Fibroblast of pulmonary artery (primary cell): ENCODE measurements around the gene PIEZO1.
"Not testable (repeated sequence)": the region's sequence is repeated elsewhere in the genome, so short reads cannot be mapped to it uniquely, and the experiment has no call there.

Experiments used
- DNase-seq: peaks from one replicate; pipeline ENCODE4 v3.0.0-alpha.2; 2010; ENCODE audit warnings: low read depth
- H3K4me3 ChIP-seq: replicated peaks from 2 replicates; pipeline ENCODE4 v1.5.1; 2011; ENCODE audit warnings: low read depth, mild to moderate bottlenecking, control low read depth, low read length, moderate library complexity
- TF ChIP-seq, protein P1 (sequence below): IDR thresholded peaks from 2 replicates; pipeline ENCODE4 v1.5.1; 2011; ENCODE audit warnings: mild to moderate bottlenecking, control low read depth, low read length, inconsistent platforms; ENCODE audit errors: missing control alignments

PIEZO1 gene

DNA sequence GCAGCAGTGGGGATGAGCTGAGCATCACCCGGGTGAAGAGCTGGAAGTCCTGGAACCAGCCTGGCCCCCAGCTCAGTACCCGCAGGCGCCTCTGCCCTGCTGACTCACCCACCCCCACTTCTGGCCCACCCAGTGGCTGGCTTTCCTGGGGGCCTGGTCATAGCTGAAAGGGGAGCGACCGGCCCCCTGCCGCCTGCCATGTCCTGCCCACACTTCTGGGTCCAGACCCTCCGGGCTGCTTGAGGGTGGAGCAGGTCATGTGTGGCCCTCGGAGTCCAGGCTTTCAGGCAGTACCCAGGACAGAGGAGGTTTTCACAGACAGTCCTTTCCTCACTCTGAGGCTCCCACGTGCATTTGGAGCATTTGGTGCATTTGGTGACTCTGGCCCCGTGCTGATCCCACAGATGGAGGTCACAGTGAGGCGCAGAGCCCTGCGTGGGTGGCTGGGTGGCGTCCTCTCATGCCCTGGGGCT lies 7.1 kb upstream of the PIEZO1 start:
- TF ChIP-seq, protein P1, sequence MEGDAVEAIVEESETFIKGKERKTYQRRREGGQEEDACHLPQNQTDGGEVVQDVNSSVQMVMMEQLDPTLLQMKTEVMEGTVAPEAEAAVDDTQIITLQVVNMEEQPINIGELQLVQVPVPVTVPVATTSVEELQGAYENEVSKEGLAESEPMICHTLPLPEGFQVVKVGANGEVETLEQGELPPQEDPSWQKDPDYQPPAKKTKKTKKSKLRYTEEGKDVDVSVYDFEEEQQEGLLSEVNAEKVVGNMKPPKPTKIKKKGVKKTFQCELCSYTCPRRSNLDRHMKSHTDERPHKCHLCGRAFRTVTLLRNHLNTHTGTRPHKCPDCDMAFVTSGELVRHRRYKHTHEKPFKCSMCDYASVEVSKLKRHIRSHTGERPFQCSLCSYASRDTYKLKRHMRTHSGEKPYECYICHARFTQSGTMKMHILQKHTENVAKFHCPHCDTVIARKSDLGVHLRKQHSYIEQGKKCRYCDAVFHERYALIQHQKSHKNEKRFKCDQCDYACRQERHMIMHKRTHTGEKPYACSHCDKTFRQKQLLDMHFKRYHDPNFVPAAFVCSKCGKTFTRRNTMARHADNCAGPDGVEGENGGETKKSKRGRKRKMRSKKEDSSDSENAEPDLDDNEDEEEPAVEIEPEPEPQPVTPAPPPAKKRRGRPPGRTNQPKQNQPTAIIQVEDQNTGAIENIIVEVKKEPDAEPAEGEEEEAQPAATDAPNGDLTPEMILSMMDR, result no peak
- no peak for DNase-seq
- H3K4me3 ChIP-seq, result no peak overlapping the region

DNA sequence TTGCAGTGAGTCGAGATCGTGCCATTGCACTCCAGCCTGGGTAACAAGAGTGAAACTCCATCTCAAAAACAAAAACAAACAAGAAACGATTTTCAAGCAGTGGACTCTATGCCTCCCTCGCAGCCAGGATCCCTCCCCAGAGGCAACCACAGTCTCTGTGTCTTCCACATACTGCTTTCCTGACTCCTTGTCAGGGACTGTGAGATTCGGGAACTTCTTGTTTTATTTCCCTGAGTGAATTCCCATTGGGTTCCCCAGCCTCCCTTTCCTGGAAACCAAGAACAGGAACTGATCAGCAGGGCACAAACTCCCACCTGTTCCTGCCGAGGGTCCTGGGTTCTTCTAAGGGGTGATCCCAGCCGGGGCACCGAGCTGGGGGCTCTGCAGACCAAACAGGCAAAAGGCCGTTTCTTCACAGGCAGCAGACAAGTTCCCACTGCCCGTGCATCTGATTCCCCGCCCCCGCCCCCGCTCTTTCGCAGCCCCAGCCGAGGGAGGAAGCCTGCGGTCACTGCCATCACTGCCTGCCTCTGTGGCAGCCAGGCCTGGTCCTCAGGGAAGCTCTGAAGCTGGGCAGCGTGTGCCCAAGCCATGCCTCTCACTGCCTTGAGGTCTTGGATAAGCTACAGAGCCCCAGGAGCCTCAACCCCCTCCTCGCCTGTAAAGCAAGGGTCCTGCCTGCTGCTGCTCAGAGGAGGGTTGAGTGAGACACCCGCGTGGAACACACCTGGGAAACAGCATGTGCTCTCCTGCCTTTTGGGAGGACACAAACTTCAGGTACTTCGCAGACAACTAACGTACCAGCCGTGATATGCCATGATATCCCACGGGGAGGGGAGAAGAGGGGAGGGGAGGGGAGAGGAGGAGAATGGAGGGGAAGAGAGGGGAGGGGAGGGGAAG lies 5.5 kb upstream of the PIEZO1 start:
- TF ChIP-seq, protein P1, result no peak
- no peak overlapping the region for H3K4me3 ChIP-seq
- no peak for DNase-seq

DNA sequence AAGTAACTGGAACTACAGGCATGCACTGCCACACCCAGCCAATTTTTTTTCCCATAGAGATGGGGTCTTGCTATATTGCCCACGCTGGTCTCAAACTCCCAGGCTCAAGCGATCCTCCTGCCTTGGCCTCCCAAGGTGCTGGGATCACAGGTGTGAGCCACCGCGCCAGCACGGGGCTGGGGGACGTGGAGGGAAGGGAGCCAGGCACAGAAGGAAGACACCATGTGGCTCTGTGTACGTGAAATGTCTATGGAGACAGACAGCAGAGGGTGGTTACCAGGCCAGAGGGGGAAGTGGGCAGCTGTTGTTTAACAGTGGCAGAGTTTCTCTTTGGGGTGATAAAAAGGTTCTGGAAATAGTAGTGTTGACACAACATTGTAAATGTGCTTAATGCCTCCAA lies 4.6 kb upstream of the PIEZO1 start:
- TF ChIP-seq, protein P1, result no peak
- no peak for DNase-seq
- H3K4me3 ChIP-seq, result no peak overlapping the region

DNA sequence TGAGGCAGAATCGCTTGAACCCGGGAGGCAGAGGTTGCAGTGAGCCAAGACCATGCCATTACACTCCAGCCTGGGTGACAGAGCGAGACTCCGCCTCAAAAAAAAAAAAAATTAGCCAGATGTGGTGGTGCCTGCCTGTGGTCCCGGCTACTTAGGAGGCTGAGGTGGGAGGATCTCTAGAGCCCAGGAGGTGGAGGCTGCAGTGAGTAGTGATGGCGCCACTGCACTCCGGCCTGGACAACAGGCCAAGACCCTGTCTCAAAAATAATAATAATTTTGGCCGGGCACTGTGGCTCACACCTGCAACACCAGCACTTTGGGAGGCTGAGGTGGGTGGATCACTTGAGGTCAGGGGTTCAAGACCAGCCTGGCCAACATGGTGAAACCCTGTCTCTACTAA lies 3.7 kb upstream of the PIEZO1 start:
- not testable (repeated sequence) for DNase-seq, H3K4me3 ChIP-seq

DNA sequence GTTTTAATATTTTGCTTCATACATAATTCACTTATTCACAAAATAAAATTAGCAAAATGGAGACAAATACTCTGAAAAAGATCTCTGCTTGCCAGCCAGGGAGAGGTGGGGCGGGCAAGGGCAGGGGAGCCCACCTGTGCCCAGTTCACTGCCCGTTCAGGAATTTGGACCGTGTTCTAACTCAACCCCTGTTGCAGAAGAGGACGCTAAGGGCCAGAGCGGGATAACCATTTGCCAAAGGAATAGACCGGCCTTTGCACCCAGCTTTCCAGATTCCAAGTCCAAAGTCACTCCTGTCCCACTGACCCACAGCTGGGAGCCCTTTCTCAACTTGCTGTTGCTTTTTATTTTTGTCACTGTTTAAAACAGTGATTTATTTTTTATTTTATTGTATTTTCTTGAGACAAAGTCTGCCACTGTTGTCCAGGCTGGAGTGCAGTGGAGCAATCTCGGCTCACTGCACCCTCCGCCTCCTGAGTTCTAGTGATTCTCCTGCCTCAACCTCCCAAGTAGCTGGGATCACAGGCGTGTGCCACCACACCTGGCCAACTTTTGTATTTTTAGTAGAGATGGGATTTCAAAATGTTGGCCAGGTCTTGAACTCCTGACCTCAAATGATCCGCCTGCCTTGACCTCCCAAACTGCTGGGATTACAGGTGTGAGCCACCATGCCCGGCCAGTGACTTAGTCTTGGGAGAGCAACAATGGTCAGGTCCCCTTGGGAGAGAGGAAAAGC lies 2.7 kb upstream of the PIEZO1 start:
- no peak for DNase-seq
- no peak overlapping the region for H3K4me3 ChIP-seq
- TF ChIP-seq, protein P1, result no peak

DNA sequence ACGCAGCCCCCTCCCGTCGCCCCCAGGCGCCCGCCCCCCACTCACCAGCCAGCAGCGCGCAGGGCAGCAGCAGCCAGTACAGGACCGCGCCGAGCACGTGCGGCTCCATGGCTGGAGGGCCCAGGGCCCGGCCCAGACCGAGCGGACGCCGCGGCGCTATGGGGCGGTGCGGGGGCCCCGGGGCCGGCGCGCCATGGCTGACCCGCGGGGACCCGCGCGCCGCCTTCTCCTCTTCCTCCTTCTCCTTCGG lies 239 bp downstream of the PIEZO1 start:
- H3K4me3 ChIP-seq, result peak overlapping the region; percentile 65
- no peak for DNase-seq
- TF ChIP-seq, protein P1, result no peak

DNA sequence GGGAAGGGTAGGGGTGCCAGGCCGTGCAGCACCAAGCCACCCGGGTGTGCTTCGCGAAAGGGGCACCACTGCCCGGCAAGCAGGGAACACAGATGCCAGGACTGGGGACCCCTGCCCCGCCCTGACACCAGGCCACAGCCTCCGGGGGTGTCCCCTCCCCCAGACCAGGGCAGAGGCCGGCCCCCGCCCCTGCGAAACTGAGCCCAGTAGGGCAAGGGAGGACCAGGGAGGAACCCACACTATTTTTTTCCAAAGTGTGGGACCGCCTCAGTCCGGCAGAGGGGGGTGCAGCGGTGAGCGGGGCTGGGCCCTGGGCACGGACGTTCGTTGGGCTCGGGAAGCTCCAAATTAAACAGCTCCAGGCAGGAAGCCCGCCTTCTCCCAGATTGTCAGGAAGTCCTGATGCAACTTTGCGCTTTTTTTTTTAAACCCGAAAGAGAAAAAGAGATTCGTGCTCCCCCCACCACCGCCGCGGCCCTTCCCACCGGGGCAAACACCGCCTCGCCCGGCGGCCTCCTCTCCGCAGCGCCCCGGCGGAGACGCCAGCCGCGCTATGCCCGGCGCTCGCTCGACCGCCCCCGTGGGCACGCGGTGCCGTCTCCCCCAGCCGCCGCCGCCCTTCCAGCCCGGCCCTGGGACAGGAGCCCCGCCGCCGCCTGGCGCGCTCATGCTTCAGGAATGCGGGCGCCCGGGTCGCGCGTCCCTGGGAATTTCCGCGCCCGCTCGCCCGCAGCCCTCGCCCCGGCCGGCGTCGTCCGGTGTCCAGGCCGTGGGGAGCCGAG lies 755 bp downstream of the PIEZO1 start:
- peak overlapping the region; percentile 65 for H3K4me3 ChIP-seq
- DNase-seq, result peak; percentile 83
- TF ChIP-seq, protein P1, result peak; percentile 52
